ENCODE results near the gene EXOC1L.

GRCh38 chr4:55783584-55783983, 36.0 kb upstream of the EXOC1L start:
- TF ChIP-seq CTCF (IDR thresholded peaks at IDR 0.05; ENCODE audit: low read depth, low read length, poor library complexity, severe bottlenecking) (no peak), EZH2phosphoT487 (IDR thresholded peaks at IDR 0.05; ENCODE audit: borderline replicate concordance, low read length) (no peak)
